Daoy (cell line): Measurements from ENCODE around the gene TBC1D9. TPM values are rescaled to one million over a fixed set of nuclear protein-coding genes. Genes with fewer than 3 reads are reported as not detected.

Experiments
- DNase-seq: peaks from one replicate; pipeline ENCODE4 v3.0.0-alpha.2; 2015; ENCODE audit warnings: low read depth
- total RNA-seq: library from RNA; depleted of rRNA; stranded (reverse); fragments of >200 nt; shearing (Covaris generic); gene quantifications from 2 replicates; pipeline ENCODE4 v1.2.3, GENCODE V29; 2014

Gene TBC1D9
- total RNA-seq, 1 experiment from 2014 or later, result 6.1 TPM

DNA sequence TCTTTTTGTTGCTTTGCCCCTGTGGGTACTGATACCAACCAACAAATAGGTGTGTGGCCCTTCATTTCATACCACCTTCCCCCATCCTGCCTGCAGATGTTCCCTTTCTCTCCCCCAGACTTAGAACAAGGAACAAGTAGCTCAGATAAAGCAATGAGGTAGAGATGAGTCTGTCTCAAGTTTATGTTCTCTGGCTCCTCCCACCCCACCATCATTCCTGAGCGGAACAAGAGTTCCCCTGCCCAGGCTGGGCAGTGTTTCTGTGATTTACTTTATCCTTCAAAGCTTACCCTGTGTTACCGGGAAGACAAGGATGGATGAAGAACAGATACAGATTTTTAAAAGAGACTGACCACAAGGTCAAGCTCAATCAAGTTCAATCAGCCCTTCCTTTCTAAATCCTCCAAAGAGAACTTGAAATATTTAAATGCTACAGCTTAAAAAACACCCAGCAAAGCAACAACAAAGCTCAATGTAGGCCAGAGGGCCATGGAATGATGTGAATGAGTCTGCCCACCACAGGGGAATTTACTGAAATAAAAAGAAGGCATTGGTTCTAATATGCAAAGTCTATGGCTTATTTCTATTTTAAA, 107.4 kb downstream of the TBC1D9 start:
- no peak for DNase-seq

DNA sequence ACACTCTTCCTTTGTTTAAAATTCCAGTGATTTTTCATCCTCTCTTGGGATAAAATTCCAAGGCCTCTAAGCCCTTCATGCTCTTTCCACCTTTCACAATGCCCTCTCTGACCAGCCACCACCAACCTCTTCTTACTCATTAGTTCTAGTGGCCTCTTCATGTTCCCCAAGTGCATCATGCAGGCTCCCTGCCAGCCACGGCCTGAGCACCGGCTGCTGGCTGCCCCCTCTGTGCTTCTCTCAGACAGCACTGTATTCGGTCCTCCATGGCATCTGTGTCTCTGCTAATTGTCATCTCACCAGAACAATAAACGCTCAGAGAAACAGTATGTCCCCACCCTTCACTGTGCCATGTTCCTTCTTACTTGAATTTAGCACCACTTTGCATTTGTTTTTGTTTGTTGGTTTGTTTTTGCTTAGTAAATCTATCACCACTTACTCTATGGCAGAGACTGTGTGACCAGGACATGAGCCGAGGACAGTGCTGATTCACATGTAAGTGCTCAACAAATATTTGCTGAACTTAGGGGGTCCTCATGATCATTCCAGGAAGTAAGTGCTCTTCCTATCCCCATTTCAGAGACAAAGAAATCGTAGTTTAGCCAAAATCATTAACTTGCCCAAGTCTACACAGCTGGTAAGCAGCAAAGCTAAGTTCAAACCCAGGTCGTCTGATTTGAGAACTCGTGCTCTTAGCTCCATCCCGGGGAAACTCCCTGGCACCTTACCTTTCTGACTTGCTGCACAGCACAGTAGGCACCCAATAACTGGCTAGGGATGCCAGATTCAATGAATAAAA, 110.4 kb downstream of the TBC1D9 start:
- no peak for DNase-seq

DNA sequence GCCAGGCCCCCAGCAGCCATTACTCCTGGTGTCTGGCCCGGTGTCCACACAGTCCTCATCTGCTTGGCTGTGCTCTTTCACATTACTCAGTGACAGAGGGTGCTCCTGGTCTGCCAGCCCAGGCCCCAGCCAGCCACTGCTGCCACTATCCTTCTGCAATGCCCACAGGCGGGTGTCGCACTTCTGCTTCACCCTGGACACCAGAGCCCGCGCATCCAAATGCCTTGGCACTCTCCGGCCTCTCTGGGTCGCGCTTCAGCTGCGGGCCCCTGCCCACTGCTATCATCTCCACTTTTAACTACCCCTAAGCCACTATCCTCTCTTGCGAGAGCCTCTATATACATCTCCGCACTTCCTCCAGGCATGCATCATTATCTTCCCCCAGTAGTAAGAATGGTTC, 111.0 kb downstream of the TBC1D9 start:
- no peak for DNase-seq

DNA sequence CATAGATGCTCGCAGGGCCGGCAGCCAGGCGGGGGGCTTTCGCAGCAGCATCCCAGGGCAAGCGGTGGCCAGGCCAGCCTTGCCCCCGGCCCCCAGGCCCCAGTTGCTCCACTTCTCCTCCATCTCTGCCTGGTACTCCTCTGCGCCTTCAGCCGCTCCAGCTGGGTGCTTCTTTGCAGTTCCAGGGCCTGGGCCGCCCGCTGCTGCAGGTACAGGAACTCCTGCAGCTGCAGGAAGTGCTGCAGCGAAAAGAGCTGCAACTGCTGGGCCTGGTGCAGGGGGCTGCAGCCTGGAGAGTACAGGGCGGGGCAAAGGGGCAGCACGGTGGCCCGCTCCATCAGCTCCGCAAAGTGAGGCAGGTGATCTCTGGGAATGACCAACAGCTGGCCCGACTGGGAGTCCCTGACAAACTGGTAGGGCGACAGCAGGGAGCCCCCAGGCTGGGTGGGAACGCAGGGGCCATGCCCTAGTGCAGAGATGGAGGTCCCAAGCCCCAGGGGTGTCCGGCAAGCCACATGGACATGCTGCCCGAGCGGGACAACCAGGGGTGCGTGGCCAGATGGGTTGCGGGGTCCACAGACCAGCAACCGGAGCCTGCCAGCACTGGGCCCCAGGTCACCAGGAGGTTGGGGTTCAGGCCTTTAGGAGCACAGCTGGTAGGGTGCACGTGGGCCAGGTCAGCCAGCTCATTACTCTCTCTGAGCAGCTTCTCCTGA, 111.6 kb downstream of the TBC1D9 start:
- no peak for DNase-seq

DNA sequence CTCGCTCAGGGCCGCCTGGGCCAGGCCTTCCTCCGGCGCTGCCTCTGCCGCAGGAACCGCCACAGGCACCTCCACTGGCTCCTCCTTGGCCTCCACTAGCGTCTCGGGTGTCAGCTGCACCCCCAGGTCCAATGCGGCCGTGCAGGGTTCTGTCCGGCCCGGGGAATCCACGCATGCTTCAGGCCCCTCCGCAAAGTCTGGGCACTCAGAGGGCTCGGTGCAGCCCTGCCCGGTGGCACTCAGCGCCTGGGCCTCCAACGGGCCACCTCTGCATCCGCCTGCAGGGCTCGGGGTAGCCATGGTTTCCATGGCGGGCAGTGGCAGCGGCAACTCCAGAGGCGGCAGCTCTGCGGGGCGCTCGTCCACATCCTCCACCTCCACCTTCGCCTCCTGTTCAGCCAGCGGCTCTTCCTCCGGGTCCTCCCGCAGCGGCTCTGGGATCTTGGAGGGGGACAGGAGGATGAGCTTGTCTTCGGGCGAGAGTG, 112.6 kb downstream of the TBC1D9 start:
- no peak for DNase-seq

DNA sequence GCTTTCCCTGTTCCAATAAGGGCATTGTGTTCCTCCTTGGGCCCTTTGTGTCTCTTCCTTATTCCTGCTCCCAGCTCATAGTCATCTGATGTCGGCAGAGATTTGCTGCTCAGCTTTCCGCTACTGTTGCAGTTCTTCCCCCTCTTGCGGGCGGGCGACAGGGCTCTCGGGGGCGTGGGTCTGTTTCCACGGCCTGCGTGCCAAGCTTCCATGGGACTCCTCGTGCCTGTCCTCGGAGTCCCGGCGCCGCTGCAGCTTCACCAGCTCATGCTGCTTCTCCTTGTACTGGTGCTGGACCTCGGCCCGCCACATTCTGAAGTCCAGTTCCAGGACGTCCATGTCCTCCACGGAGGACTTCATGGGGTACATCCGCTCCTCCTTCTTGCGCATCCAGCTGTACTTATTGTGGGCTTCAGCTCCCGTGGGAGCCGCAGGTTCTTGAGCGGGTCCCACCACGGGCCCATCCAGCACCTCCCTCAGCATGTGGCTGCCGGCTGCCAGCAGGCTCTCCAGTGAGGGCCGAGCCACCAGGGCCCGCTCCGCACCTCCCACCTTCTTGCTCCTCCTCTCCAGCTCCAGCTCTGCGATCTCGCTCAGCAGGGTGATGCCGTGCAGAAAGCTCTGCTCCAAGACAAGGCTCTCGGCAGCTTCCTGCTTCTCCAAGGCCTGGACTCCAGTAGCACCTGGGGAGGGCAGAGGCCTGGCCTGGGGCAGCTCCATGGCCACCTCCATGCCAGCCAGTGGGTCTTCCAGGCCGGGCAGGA, 113.3 kb downstream of the TBC1D9 start:
- no peak for DNase-seq

DNA sequence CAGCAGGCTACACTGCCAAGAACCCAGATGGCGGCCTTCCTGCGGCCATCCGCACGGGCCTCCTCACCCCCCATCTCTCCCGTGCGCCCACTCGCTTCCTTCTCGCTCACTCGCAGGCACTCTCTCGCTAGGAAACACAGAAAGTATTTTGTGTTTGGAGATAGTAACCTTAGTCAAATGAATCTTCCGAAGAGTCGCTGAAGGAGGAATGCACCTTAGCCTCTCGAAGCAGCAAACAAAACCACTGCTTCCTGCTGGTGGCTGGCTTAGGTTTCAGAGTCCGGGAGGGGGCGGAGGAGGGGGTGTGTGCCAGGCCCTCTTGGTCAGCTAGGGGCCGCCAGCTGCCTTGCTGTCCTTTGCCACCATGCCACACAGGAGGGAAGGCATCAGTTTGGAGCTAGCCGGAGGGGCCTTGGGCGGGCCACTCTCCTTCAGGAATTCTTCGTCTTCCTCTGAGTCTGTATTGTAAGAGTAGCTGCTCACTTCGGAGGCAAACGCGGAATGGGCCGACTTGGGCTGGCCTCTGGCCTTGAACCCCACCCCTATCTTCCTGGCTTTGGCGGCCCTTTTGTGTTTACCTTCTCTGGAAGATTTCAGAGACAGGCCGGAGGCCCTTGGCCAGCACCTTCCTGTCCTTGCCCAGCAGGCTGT, 114.3 kb downstream of the TBC1D9 start:
- DNase-seq, result no peak

DNA sequence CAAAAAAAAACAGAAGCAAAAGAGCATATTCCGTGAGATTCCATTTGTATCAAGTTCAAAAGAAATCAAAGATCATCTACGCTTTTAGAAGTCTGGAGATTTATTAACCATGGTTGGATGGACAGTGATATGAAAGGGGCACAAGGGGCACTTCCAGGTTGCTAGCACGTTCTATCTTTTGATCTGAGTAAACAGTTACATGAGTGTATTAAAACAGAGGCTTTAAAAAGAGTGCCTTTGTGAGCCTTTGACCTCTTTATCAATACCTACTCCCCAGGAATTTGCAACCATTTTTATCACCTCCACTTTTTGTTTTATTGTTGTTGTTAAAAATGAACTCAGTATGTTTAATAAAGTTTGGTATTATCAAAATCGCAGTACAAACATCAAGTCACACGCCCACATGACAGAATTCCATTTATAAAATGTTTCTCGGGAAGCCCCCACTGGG, 115.1 kb downstream of the TBC1D9 start:
- DNase-seq, result no peak

DNA sequence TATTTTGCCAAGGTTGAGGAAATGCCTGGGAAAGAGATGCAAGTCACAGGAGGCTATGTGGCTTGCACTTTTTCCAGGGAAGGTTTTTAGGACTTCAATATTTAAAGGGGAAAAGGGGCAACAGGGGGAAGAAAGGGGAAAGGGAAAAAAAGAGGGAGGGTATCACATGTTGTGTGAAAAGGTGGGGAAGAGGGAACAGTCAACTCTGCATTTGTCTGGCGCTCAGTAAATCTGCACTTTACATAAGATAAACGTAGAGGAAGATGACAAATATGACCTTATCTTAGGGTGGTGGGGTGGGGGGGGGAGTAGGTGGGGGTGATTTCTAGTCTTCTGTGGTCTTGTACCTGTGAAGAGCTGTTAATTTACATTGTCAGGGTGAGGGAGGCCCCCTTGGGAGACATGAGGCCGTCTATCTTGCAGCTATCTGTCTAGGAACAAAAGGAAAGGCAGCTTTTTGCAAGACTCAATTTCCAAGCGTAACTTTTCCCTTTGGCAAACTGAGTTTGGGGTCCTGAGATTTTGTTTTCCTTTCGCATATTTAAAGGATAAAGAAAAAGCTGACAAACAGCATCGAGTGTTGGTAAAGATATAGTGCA, 115.9 kb downstream of the TBC1D9 start:
- DNase-seq, result no peak

DNA sequence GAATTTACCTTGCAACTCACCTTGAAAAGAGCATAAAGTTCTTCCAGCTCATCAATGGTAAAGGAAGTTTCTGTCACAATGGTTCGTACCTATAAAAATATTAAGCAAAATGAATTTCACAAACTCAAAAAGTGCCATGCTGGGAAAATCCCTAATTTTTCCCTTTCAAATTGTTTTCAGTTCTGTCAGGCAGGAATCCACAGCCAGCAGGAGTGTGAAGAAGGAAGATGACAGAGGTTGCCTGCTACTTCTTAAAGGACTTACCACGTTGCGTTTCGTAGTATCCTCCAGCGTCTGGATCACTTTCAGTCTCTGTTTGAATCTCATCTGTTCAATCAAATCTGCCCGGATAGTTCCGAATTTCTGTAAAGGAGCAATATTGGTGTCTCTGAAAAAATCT, 117.1 kb downstream of the TBC1D9 start:
- DNase-seq, result no peak

DNA sequence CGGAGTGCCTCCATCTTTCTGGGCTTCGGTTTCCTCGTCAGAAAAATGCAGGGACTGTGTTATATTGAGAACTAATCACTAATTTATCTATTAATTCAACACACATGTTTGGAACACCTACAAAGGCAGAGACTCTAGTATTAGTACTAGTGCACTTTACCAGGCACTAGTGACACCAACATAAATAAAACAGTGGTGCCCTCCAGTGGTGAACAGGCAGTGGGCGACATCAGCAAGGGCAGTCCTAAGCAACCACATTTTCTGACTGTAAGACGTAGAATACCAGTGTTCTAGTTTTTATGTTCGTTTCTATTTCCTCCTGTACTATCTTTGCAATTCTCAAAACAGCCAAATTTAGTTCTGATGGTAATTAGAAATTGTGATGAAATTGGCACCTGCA, 118.3 kb downstream of the TBC1D9 start:
- DNase-seq, result peak; percentile 5

DNA sequence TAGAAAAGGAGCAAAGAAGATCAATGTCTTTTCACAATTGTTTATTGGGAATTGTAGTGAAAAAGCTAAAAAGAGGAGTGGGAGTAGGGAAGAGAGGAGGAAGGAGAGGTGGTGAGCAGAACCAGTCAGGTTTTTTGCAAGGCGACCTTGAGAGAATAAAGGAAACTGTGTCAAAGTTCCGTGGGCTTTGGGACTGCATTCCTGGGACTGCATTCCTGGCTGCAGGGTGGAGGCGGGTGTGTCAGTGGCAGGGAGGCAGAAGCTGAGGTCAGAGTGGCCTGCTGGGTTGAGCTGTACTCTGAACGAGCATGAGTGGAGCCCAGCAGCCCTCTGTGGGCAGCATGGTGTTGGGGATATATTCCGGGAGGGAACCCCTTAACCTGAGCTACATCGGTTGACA, 120.6 kb downstream of the TBC1D9 start:
- DNase-seq, result peak; percentile 26

DNA sequence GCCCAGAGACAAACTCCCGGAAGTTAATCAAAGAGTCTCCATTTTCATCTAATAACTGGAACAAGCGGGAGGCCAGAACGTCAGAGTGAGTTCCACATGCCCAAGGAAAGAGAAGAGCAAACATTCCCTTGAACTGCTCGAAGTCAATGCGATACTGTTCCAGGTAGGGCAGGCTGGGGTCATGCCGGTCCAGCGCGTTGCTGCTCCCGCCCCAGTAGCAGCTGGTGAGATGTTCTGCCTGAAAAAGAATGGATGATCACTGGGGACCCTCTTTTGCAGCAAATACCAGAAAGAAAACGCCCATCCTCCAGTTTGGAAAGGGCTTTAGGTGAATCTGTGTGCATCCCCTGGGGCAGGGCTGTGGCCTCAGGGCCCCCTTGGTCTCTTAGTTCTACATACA, 122.2 kb downstream of the TBC1D9 start:
- no peak for DNase-seq

DNA sequence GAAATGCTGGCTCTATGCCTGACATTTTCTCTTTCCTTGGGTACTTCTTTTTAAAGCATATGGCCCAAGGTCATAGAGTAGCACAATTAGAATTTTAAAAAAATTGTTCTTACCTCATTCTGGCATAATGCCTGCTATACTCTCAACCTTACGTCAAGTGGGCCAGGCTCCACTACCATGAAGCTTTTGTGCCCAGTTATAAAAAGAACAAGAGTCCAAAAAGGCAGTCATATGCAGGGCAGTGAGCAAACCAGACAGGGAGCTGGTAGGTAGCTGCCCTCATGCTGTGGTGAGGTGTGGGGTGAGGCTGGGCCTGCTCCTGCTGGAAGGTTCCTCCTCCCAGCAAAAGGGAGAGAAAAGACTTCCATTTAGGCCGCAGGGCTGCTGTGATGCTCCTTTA, 123.1 kb downstream of the TBC1D9 start:
- DNase-seq, result no peak

DNA sequence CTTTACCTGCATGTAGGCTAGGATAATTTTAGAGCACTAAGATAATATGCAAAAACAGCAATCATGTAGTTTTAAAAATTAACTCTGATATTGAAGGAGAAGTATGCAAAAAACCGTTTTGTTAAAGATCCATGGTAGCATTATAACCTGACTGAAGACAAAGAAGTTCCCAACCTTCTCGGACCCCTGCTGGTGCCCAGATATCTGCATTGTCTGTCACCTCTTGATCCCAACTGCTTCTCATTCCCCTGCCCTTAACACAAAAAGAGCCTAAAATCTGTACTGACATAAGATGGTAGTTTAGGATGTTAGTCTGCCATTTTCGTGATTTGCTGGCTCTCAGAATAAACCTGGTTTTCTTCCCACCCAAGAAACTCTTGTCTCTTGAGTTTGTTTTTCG, 125.9 kb downstream of the TBC1D9 start:
- no peak for DNase-seq

DNA sequence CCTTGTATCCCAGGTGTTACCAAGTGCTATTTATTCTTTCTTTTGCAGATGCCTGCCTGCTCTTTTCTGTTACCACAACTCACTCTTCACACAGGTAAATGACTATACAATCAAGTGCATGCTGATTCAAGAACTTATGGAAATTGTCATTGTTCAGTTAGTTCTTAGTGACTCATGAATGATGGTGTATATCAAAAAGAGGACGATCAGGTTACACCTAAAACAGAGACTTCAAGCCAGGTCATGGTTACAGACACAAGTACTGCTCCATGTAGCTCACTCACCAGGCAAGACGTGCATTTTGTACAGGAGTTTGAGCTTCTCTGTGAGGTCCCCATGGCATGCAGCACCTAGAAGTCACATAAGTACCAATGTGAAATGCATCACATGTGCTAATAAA, 128.2 kb downstream of the TBC1D9 start:
- DNase-seq, result no peak

DNA sequence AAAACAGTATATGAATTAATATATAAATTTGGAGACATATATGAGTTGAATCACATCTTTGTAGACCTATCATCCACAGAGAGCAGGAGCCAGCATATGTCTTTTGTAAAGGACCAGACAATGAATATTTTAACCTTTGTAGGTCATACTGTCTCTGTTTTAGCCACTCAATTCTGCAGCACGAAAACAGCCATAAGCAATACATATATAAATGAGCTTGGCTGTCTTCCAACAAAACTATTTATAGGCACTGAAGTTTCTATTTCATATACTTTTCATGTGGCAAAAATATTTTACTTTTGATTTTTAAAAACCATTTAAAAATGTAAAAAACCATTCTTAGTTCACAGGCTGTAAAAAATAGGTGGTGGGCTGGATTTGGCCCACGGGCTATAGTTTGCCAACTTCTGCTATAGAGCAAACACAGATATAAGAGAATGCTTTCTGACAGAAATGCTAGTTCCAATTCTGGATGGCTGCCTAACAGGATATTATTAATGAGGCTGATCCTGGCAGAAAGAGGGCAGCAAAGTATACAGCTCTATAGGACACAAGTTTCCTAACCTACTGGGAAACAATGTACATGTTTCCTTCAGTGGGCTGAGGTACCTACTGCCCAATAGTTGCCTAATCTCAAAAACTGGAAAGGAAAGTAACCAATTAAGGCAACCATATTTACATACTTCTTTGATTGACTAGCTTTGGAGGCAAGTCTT, 129.4 kb downstream of the TBC1D9 start:
- DNase-seq, result no peak

DNA sequence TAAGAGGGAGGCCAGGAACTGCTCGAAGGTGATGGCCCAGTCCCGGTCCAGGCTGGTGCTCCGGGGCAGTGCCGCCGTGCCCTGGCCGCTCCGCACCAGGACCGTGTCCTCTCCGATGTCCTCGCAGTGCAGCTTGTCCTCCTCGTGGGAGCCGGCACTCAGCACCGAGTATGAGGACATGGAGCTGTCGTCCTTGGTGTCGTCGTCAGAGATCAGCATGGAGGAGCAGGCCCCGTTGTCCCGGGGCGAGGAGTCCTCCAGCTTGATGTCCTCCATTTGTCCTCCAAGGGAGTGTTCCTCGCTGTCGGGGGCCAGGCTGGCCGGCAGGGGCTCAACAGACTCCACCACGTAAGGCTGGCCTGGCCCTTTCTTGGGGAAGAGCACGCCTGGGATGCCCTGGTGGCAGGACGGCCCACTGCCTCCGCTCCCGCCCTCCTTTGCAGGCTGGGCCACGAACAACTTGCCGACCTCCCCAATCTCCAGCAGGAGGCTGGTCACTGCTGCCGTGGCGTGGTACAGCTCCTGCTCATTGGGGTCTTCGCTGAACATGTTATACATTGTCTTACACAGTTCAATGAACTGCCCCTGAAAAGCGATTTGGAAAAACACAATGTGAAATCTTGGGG, 133.7 kb downstream of the TBC1D9 start:
- DNase-seq, result no peak

DNA sequence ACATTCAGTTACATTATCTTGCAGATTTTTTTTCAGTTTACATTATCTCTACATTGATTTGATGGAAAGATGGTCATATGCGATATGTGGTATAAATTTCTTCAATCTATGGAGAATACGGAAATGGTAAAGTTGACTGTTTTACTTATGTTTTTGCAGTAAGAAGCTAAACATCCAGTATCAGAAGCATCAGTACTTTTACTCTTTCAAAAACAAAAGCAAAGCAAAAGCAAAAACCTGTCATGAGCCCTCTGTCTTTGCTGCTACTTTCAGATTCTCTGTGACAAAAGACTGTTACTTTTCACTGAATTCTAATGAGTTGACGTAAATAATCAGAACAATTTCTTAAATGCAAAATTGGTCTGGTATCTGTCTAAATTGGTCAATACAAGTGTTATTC, 135.0 kb downstream of the TBC1D9 start:
- no peak for DNase-seq
